Chondrocyte (in vitro differentiated cells): ENCODE results near the gene LYRM4. TPM values are rescaled to one million over a fixed set of nuclear protein-coding genes. Genes with fewer than 3 reads are reported as not detected.

Source experiments
- DNase-seq: peaks from one replicate; pipeline ENCODE4 v3.0.0; 2021; ENCODE audit warnings: mixed read lengths, low spot score
- H3K27ac Mint-ChIP-seq: one replicate; pipeline ENCODE4 v1.8.0; 2021; ENCODE audit warnings: mild to moderate bottlenecking, moderate library complexity, mixed read lengths; ENCODE audit not compliant: unreplicated experiment
- H3K27me3 Mint-ChIP-seq: 2 replicates; pipeline ENCODE4 v1.8.0; 2021; ENCODE audit warnings: low read depth, mixed read lengths
- H3K36me3 Mint-ChIP-seq: 2 replicates; pipeline ENCODE4 v1.8.0; 2021; ENCODE audit warnings: low read depth, mixed read lengths
- H3K4me1 Mint-ChIP-seq: 2 replicates; pipeline ENCODE4 v1.8.0; 2021; ENCODE audit warnings: low read depth, mild to moderate bottlenecking, mixed read lengths
- H3K4me3 Mint-ChIP-seq: one replicate; pipeline ENCODE4 v1.8.0; 2021; ENCODE audit warnings: mild to moderate bottlenecking, moderate library complexity, mixed read lengths; ENCODE audit not compliant: unreplicated experiment
- H3K9me3 Mint-ChIP-seq: 2 replicates; pipeline ENCODE4 v1.8.0; 2021; ENCODE audit warnings: low read depth, mixed read lengths
- CTCF ChIP-seq: fragments of 200-600 bp; sonication (generic); IDR thresholded peaks from 2 replicates; pipeline ENCODE4 v1.5.0; 2021; ENCODE audit warnings: antibody characterized with exemption, mild to moderate bottlenecking, moderate library complexity
- total RNA-seq: library from RNA; stranded (reverse); gene quantifications from 3 replicates; pipeline ENCODE4 v1.2.1, GENCODE V29; 2021

The LYRM4 gene
- total RNA-seq, 1 donor from 2014 or later: 18.0 TPM

- peak; percentile 68 for TF ChIP-seq CTCF
- Mint-ChIP-seq H3K36me3 (no peaks in the 10 kb centered on the region), H3K4me1 (peaks cover 66% of the 10 kb centered on the region), H3K27ac (peak overlapping the region; percentile 95), H3K4me3 (peak overlapping the region; percentile 52), H3K9me3 (no peaks in the 10 kb centered on the region), H3K27me3 (no peaks in the 10 kb centered on the region)
- DNase-seq: no peak
Measured at GRCh38 chr6:5213836-5214235, 46.9 kb downstream of the LYRM4 start.

GRCh38 chr6:5211492-5211891, 49.3 kb downstream of the LYRM4 start:
- no peak for DNase-seq
- Mint-ChIP-seq H3K27me3 (no peaks in the 10 kb centered on the region), H3K36me3 (no peaks in the 10 kb centered on the region), H3K4me3 (no peak overlapping the region), H3K4me1 (peaks cover 75% of the 10 kb centered on the region), H3K27ac (no peak overlapping the region), H3K9me3 (no peaks in the 10 kb centered on the region)
- no peak for TF ChIP-seq CTCF

- no peak for DNase-seq
- Mint-ChIP-seq H3K4me1 (peaks cover 82% of the 10 kb centered on the region), H3K4me3 (peak overlapping the region; percentile 14), H3K27me3 (no peaks in the 10 kb centered on the region), H3K9me3 (no peaks in the 10 kb centered on the region), H3K36me3 (no peaks in the 10 kb centered on the region), H3K27ac (peak overlapping the region; percentile 82)
- no peak for TF ChIP-seq CTCF
Measured at GRCh38 chr6:5208471-5208971, 52.2 kb downstream of the LYRM4 start.

- peak overlapping the region; percentile 14 for H3K4me3 Mint-ChIP-seq
- peak overlapping the region; percentile 82 for H3K27ac Mint-ChIP-seq
- H3K27me3 Mint-ChIP-seq: no peaks in the 10 kb centered on the region
- H3K9me3 Mint-ChIP-seq: no peaks in the 10 kb centered on the region
- no peak for DNase-seq
- peaks cover 79% of the 10 kb centered on the region for H3K4me1 Mint-ChIP-seq
- TF ChIP-seq CTCF: no peak
- H3K36me3 Mint-ChIP-seq: no peaks in the 10 kb centered on the region
Measured at GRCh38 chr6:5208057-5208456, 52.7 kb downstream of the LYRM4 start.

GRCh38 chr6:5206920-5207561, 53.7 kb downstream of the LYRM4 start:
- Mint-ChIP-seq H3K36me3 (no peaks in the 10 kb centered on the region), H3K4me1 (peaks cover 72% of the 10 kb centered on the region), H3K27me3 (no peaks in the 10 kb centered on the region), H3K9me3 (no peaks in the 10 kb centered on the region), H3K27ac (peak overlapping the region; percentile 82), H3K4me3 (no peak overlapping the region)
- TF ChIP-seq CTCF: no peak
- no peak for DNase-seq
